GM19463 (cell line): Measurements from ENCODE around the gene MYL5.
A peak's percentile ranks its signal among the peaks of the same experiment; 100 is the strongest.
"Not testable (repeated sequence)": the region's sequence is repeated elsewhere in the genome, so short reads cannot be mapped to it uniquely, and the experiment has no call there.

Experiments
- ATAC-seq: cut with Tn5 transposase; IDR thresholded peaks from one replicate; pipeline ENCODE4 v1.9.1; 2021; ENCODE audit warnings: mild to moderate bottlenecking, moderate library complexity; ENCODE audit not compliant: unreplicated experiment

The MYL5 gene, protein sequence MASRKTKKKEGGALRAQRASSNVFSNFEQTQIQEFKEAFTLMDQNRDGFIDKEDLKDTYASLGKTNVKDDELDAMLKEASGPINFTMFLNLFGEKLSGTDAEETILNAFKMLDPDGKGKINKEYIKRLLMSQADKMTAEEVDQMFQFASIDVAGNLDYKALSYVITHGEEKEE

DNA sequence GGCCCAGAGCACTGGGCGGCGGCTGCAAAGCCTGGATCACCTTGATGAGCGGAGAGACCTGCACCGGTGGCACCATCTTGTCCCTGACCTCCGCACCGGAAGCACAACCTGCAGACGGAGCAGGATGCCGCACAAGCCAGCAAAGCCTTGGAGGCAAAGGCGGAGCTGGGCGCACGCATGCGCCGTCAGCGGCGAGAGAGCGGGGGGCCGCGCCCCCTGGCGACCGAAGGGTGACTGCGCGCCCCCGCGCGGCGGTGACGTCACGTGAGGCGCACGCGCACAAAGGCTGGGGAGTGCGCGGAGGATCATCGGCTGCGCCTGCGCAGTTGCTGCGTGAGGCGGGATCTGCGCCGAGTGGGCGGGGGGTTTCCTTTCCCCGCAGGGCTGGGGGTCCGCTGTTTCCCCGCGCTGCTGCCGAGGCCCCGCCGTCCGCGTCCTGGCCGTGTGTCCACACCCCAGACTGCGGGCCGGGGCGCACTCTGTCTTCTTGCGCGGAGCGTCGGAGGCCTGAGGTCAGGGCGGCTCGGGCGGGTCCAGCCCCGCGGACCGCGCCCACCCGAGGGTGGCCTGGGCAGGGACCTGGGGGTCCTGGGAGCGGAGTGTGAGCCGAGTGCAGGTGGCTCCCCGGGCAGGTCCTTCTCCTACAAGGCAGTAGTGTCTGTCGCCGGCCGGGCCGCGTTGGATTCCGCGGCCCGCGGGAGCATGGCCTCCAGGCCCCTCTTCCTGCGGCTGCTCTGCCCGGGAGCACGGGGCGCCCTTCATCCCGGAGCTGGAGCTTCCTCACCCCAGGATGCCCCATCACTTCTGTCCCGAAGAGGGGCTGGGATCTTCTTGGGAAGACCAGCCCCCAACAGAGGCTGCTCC lies at the start of gene MYL5, which contains the start of gene ATP5ME:
Gene MYL5, plus strand, starts transcription at position 371 of the 864 bp plus-strand sequence. CDS start 3,485 bp downstream, outside the sequence.
Gene ATP5ME, minus strand, starts transcription at position 105 of the 864 bp plus-strand sequence. Its CDS starts 29 bp downstream, at position 76.
- peak; percentile 74 for ATAC-seq

DNA sequence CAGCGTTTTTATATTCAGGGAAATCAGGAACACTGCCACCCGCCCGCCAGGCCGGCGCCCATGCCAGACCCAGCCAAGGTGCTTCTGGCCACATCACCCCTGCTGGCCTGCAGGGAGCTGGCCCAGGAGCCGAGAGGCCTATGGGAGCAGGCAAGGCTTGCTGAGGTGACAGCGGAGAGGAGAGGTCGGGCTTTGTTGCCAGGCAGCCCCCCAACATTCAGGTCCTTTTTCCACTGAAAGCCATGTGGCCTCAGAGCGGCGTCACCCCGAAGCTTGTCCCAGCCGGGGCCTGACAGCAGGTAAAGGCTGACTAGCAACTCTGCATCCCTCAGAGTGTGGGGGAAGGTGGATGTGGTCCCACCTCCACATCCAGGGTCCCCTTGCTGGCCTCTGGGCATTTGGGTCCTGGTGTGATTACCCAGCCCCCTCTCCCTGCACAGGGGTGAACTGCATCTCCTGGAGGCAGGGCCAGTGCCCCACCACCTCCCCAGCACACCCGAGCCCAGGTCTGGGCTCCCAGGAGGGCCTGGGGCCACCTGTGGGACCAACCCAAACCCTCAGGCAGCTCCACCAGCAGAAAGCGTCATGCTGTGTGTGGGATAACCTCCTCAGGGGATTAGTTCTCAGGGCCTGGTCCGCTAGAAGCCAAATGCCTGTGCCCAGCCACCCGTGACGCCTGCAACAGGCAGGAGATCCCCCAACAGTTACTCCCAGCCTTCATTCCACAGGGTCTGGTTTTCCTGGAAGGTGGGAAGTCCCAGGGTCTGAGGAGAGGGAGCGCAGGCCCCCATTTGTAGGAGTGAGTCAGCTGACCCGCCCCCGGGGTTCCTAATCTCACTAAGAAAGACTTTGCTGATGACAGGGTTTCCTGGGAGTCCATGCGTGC lies 49.4 kb upstream of the MYL5 start, which contains the start of gene PDE6B:
Gene PDE6B, plus strand, starts transcription at position 869 of the 886 bp plus-strand sequence. CDS start 54 bp downstream, outside the sequence.
- ATAC-seq: no peak

DNA sequence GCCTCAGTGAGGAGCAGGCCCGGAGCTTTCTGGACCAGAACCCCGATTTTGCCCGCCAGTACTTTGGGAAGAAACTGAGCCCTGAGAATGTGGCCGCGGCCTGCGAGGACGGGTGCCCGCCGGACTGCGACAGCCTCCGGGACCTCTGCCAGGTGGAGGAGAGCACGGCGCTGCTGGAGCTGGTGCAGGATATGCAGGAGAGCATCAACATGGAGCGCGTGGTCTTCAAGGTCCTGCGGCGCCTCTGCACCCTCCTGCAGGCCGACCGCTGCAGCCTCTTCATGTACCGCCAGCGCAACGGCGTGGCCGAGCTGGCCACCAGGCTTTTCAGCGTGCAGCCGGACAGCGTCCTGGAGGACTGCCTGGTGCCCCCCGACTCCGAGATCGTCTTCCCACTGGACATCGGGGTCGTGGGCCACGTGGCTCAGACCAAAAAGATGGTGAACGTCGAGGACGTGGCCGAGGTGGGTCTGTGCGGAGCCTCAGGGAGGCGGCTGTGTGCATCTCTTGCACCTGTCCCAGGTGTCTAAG lies 48.6 kb upstream of the MYL5 start:
- no peak for ATAC-seq

DNA sequence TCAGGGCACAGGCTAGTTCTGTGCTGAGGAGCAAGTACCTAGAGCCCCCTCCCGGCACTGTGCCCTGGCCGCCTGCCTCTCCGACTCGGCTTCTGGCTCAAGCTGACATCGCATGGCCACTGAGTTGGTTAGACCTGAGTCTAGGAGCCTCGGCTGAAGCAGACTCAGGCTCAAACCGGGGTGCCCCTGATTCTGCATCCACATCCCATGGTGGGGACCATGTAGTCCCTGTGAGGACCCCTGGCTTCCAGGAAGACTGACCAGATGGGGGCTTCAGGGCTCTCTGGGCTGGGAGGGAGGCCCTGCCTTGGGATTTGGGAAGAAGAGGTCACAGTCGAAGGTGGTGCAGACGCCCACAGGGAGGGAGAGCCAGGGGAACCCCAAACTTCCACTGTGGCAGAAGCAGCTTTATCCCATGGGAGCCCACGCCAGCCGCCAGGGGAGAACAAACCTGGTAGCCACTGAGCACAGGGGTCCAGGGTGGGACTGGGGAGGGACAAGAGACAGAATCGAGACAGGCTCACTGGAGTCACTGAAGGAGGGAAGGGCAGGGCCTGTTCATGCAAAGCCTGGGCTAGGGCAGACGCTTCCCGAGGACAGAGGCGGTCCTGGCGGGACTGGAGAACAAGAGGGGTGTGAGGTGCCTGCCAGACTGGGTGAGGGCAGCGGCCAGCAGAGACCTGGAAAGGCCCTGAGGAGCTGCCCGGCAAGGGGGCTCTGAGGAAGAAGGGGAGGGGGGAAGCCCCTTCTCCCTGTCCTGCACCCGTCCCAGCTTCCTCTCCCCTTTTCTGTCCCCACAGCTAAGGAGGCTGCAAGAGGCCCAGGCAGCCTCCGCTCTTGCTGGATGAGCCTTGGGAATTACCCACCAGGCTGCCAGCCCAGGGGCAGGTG lies 47.9 kb upstream of the MYL5 start:
- no peak for ATAC-seq

DNA sequence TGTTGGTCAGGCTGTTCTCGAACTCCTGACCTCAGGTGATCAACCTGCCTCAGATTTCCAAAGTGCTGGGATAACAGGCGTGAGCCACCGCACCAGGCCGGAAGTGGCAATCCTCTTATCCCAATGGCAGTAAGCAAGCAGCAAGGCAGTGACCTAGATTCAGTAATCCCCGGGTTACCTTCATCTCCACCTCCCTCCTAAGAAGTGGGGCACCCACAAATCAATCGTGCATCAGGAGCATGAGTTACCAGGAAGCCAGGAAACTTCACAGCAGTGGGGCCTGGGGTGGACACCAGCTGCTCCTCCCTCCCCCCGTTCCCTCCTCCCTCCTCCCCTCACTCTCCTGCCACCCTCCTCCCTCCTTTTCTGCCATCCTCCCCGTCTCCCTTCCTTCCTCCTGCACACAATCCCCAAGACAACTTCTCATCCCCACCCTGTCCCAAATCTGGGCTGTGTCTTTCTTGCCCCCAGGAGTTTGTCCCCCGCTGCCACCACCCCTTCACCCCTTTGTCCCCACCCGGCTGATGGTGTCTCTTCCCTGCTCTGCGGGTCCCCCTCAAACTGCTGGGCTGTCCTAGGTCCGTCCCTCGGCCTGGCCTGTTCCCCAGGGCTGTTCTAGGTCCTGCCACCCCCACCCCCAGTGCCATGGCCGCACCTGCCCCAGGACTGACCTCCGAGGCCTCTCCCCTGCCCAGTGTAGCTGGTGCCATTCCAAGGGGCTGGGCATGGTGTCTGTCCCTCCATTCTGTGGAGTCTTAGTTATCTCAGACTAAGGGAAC lies 46.8 kb upstream of the MYL5 start:
- no peak for ATAC-seq

DNA sequence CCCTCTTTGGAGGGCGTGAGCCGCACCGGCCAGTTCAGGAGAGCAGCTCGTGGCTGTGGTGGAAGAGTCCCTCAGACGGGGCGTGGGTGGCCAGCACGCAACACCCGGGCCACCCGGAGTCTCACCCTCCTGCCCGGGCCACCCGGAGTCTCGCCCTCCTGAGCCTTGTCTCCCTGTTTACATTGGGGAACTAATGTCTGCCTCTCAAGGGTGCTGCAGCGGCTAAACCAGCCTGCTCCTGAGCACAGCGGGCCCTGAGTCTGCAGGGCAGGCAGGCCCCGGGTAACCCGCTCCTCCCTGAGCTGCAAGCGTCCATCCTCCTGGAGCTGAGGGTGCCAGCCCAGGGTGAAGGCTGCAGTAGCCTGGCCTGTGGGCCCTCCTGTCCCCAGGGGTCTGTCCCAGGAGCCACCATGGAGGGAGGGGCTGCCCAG lies 46.0 kb upstream of the MYL5 start:
- ATAC-seq: no peak

DNA sequence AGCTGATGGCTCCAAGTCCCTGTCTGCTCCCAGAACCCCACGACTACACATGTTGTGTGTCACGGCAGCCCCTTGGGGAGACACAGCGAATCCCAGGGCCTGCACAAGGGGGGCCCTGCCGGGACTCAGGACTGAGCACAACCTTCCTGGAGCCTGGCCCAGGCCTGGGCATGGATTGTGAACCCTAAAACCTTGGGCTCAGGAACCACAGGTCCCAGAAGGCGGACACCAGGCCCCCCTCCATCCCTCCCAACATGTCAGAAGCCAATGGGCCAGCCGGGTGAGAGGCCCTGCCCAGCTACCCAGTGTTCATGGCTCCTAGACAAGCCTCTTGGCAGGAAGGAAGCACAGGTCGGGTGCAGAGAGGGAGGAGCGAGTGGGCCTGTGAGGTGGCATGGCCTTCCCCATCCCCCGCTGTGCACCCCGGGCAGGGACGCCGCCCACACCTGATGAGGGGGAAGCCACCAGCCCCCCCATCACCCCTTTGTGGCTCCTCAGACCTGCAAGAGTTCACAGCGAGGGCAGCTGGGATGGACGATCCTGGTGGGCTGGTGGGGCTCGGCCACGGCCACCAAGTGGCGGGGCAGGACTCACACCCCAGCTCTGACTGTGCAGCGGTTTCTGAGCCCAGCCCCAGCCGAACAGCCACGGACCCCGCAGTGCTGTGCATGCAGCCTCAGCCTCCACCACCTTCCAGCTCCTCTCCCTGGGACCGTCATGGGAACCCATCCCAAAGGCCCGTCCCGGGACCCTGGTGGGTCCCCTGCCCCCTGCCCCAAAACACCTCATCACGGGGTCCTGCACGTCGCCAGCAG lies 45.3 kb upstream of the MYL5 start:
- ATAC-seq: no peak

DNA sequence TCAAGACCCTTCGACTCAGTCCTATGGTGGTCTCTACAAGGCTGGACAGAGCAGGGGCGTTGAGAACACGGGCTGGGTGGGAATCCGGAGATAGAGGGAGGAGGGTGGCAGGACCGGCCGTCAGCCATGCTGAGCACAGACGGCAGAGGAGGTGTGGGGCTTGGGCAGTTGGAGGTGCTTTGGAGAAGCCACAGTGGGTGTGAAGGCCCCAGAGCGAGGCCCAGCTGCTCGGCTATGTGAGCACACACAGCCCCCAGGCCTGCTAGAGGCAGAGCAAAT lies 44.8 kb upstream of the MYL5 start:
- no peak for ATAC-seq

DNA sequence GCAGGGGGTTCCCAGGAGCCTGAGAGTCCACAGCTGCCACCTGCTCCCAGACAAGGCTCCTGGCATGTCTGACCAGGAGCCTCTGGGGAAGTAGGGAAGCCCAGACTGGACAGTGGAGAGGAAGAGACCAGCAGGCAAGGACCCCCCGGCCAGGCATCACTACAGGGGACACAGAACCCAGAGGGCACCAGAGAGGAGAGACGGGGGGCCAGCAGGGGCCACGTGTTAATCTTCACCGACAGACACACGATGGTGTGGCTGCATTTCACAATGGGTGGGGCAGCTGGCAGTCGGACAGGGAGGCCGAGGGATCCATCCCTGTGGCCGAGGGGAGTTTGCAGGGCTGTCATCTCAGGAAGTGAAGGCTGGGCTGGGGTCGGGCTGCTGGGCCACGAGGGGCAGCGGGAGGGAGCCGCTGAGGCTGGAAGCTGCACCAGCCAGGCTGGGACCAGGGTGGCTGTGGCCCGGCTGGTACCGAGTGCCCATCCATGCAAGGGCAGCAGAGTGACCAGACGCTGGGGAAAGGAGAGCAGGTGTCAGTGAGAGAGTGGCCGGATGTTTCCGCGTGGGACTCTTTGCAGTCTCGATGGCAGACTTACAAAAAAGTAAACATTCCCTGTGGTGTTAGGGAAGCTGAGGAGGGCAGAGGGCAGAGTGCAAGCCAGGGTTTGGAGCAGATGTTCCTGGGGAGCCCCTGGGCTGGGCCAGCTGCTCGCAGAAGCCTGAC lies 44.3 kb upstream of the MYL5 start:
- no peak for ATAC-seq

DNA sequence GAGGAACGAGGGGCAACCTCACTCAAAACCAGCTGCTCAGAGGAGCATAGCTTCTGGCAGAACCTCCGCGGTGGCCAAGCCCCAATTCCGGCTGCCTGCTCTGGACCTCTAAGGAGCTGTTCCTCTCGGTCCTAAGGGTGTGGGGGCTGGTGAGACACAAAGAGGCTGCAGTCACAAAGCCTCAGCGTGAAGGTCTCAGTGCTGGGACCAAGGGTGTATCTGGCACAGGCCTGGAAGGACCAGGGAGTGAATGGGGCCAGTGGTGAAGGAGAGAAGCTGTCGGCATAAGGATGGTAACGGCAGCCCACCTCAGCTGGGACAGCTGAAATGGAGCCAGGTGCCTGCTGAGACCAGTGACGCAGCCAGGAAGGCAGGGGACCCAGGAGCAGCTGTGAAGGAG lies 43.7 kb upstream of the MYL5 start:
- ATAC-seq: no peak

DNA sequence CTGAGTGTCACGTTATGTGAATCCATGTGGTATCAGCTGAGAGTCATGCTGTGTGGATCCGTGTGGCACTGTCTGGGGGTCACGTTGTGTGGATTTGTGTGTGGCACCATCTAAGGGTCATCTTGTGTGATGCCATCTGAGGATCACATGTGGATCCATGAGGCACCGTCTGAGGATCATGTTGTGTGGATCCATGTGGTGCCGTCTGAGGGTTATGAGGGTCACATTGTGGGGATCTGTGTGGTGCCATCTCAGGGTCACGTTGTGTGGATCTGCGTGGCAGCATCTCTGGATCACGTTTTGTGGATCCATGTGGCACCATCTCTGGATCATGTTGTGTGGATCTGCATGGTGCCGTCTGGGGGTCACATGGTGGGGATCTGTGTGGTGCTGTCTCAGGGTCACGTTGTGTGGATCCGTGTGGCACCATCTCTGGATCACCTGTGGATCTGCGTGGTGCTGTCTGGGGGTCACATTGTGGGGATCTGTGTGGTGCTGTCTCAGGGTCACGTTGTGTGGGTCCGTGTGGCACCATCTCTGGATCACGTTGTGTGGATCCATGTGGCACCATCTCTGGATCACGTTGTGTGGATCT lies 42.0 kb upstream of the MYL5 start:
- ATAC-seq: no peak

DNA sequence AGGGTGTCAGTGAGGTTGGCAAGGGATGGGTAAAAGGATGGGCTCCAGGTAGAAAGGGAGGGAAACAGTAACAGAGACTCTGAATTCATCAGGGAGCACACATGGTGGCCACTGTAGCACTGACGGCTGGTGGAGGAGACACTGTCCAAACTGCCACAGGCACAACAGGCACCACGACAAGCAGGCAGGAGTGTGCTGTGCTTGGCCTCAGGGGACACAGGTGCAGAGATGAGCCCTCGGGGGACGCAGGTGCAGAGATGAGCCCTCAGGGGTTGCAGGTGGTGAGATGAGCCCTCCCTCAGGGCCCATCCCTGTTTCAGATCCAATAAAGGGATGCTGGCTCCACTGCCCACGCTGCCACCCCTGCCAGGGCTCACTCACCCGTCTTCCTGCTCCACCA lies 41.4 kb upstream of the MYL5 start:
- ATAC-seq: no peak

DNA sequence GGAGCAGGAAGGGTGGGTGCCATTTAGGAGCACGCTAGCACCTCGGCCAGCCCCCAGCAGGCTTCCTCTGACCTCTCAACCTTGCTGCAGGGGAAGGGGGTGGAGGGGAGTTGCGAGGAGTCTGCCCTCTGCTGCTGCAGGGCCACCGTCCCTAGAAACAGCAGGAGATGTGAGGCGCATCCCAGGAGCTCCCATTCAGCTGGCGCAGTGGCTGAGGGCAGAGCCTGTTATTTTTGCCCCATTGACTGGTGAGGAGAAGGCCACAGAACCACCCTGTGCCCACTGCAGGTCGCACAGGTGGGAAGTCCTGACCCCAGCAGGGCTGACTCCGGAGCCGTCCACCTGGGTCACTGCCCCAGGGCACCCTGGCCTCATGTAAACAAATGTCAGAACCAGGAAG lies 40.9 kb upstream of the MYL5 start:
- no peak for ATAC-seq

DNA sequence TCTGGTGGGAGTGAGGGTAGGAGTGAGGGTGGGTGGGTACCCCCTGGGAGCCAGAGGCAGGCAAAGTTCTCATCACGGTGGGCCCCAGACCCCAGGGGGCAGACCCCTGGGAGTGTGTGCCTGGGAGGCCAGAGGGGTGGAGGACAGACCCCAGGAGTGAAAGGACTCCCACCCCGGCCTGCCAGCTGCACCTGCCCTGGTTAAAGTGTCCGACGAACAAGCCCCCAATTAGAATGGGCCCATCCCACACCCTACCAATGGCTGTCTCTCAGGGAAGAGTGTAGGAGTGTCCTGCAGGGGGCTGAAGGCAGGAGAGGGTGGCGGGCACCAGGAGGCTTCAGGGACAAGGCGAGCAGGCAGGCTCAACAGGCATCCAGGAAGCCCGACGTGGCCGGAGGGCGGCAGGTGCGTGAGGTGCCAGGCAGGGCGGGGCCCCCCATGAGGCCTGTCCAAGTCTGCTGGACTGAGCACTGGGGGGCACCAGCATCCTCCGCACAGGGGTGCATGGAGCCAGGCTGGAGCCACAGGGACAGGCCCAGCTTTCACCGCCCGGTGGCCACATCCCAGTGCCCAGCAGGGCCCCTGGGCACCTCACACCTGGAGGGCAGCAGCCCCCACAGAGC lies 40.3 kb upstream of the MYL5 start:
- ATAC-seq: no peak

DNA sequence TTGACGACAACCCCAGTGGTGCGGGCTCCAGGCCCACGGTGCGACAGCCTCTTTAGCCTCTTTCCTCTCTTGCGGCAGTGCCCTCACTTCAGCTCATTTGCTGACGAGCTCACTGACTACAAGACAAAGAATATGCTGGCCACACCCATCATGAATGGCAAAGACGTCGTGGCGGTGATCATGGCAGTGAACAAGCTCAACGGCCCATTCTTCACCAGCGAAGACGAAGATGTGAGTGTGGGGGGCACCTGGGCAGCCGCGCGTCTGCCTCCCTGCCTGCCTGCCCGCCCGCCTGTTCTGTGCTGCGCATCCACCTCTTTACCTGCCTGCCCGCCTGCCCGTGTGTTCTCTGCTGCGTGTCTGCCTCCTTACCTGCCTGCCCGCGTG lies 39.8 kb upstream of the MYL5 start:
- no peak for ATAC-seq

DNA sequence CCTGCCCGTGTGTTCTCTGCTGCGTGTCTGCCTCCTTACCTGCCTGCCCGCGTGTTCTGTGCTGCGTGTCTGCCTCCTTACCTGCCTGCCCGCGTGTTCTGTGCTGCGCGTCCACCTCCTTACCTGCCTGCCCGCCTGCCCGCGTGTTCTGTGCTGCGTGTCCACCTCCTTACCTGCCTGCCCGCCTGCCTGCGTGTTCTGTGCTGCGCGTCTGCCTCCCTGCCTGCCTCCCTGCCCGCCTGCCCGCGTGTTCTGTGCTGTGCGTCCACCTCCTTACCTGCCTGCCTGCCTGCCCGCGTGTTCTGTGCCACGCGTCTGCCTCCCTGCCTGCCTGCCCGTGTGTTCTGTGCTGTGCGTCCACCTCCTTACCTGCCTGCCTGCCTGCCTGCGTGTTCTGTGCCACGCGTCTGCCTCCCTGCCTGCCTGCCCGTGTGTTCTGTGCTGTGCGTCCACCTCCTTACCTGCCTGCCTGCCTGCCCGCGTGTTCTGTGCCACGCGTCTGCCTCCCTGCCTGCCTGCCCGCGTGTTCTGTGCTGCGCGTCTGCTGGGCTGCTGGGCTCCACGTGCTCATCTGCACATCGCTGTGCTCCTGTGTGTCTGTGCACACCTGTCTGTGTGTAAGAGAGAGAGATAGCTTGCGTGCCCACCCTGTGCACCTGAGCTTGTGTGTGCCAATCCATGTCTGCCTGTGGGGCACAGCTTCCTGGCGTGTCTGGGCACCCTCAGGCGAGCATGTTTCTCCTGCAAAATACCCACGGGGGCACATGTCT lies 39.1 kb upstream of the MYL5 start:
- ATAC-seq: not testable (repeated sequence)
